Measurements from ENCODE around the gene ENPP3. TPM values are rescaled to one million over a fixed set of nuclear protein-coding genes. Genes with fewer than 3 reads are reported as not detected.

The ENPP3 gene
- total RNA-seq, 2 donors from 2014 or later = not detected

GRCh38 chr6:131592935-131593334, 44.2 kb upstream of the ENPP3 start:
- no peaks in the 10 kb centered on the region for H3K9me3 Mint-ChIP-seq
- Histone ChIP-seq H3K27ac (ENCODE audit: low read depth, low read length) (no peak overlapping the region), H3K27me3 (ENCODE audit: control insufficient read depth, insufficient read depth, low read length, poor library complexity, severe bottlenecking) (no peaks in the 10 kb centered on the region), H3K4me3 (ENCODE audit: low read length) (no peak overlapping the region), H3K36me3 (ENCODE audit: control insufficient read depth, insufficient read depth, low read length) (peaks cover 84% of the 10 kb centered on the region), H3K4me1 (ENCODE audit: control insufficient read depth, insufficient read depth, low read length) (no peaks in the 10 kb centered on the region), H3K9me3 (ENCODE audit: control insufficient read depth, low read length) (no peaks in the 10 kb centered on the region), H3K9ac (ENCODE audit: extremely low read depth, low read length, poor library complexity, severe bottlenecking) (no peak overlapping the region)
- no peak for TF ChIP-seq CTCF (conservative IDR thresholded peaks at IDR 0.05)
- H3K27ac Mint-ChIP-seq = no peak overlapping the region
- no peaks in the 10 kb centered on the region for H3K27me3 Mint-ChIP-seq (ENCODE audit: insufficient read depth)
- 96 to 100% methylated on average over 2 of the region's 2 CpGs for WGBS, 2 experiments (ENCODE audit: insufficient coverage in 1 of 2, insufficient read length in 1 of 2)
- no peak for DNase-seq
- peaks cover 62% of the 10 kb centered on the region for H3K36me3 Mint-ChIP-seq (ENCODE audit: low read depth)
- no peak overlapping the region for H3K4me3 Mint-ChIP-seq
- H3K4me1 Mint-ChIP-seq = no peaks in the 10 kb centered on the region

- Histone ChIP-seq H3K9ac (ENCODE audit: extremely low read depth, low read length, poor library complexity, severe bottlenecking) (no peak overlapping the region), H3K36me3 (ENCODE audit: control insufficient read depth, insufficient read depth, low read length) (peaks cover 84% of the 10 kb centered on the region), H3K4me3 (ENCODE audit: low read length) (no peak overlapping the region), H3K27me3 (ENCODE audit: control insufficient read depth, insufficient read depth, low read length, poor library complexity, severe bottlenecking) (no peaks in the 10 kb centered on the region), H3K27ac (ENCODE audit: low read depth, low read length) (no peak overlapping the region), H3K4me1 (ENCODE audit: control insufficient read depth, insufficient read depth, low read length) (no peaks in the 10 kb centered on the region), H3K9me3 (ENCODE audit: control insufficient read depth, low read length) (no peaks in the 10 kb centered on the region)
- peaks cover 63% of the 10 kb centered on the region for H3K36me3 Mint-ChIP-seq (ENCODE audit: low read depth)
- WGBS, 2 experiments (ENCODE audit: insufficient coverage in 1 of 2, insufficient read length in 1 of 2) = 94 to 96% methylated on average over 8 to 11 of the region's 11 CpGs
- H3K27me3 Mint-ChIP-seq (ENCODE audit: insufficient read depth) = no peaks in the 10 kb centered on the region
- no peaks in the 10 kb centered on the region for H3K4me1 Mint-ChIP-seq
- no peaks in the 10 kb centered on the region for H3K9me3 Mint-ChIP-seq
- H3K4me3 Mint-ChIP-seq = no peak overlapping the region
- no peak for TF ChIP-seq CTCF (conservative IDR thresholded peaks at IDR 0.05)
- H3K27ac Mint-ChIP-seq = no peak overlapping the region
- DNase-seq = no peak
These were observed 43.0 kb upstream of the ENPP3 start for GRCh38 chr6:131594074-131594473.

- TF ChIP-seq CTCF (conservative IDR thresholded peaks at IDR 0.05) = peak; percentile 72
- Histone ChIP-seq H3K4me1 (ENCODE audit: control insufficient read depth, insufficient read depth, low read length) (no peaks in the 10 kb centered on the region), H3K36me3 (ENCODE audit: control insufficient read depth, insufficient read depth, low read length) (peaks cover 91% of the 10 kb centered on the region)
These were observed 39.7 kb upstream of the ENPP3 start for GRCh38 chr6:131597446-131597845.

More at GRCh38 chr6:131597446-131597845, 39.7 kb upstream of the ENPP3 start:
- no peak overlapping the region for H3K9ac ChIP-seq (ENCODE audit: extremely low read depth, low read length, poor library complexity, severe bottlenecking)
- Mint-ChIP-seq H3K36me3 (ENCODE audit: low read depth) (peaks cover 58% of the 10 kb centered on the region), H3K27ac (no peak overlapping the region), H3K4me3 (no peak overlapping the region), H3K27me3 (ENCODE audit: insufficient read depth) (no peaks in the 10 kb centered on the region), H3K9me3 (no peaks in the 10 kb centered on the region), H3K4me1 (no peaks in the 10 kb centered on the region)
- DNase-seq = no peak
- WGBS, 2 experiments (ENCODE audit: insufficient coverage in 1 of 2, insufficient read length in 1 of 2) = 49% methylated on average over 2 of the region's 3 CpGs; no CpG with 5 or more reads in 1 of the 2 experiments
- no peak overlapping the region for H3K4me3 ChIP-seq (ENCODE audit: low read length)
- H3K27ac ChIP-seq (ENCODE audit: low read depth, low read length) = no peak overlapping the region
- H3K9me3 ChIP-seq (ENCODE audit: control insufficient read depth, low read length) = no peaks in the 10 kb centered on the region
- no peaks in the 10 kb centered on the region for H3K27me3 ChIP-seq (ENCODE audit: control insufficient read depth, insufficient read depth, low read length, poor library complexity, severe bottlenecking)
